Testis (tissue), 2 donors: ENCODE measurements around the gene IFNGR2.

Source experiments
- POLR2A ChIP-seq: fragments of 450-650 bp; IDR thresholded peaks from one replicate; pipeline ENCODE4 v1.6.1; 2017; ENCODE audit warnings: antibody characterized with exemption, mild to moderate bottlenecking, moderate library complexity
- TF ChIP-seq, protein P1 (sequence below), 3 experiments: fragments of 450-650 bp in 2 of 3; fragments of 200-600 bp in 1 of 3; sonication (generic) in 1 of 3; IDR thresholded peaks; one replicate each; pipeline ENCODE4 v1.5.1; 2016 to 2019; ENCODE audit warnings: antibody characterized with exemption in 3 of 3, mild to moderate bottlenecking in 2 of 3, moderate library complexity in 1 of 3

GRCh38 chr21:33403128-33403785 lies at the start of gene IFNGR2:
- TF ChIP-seq, protein P1, sequence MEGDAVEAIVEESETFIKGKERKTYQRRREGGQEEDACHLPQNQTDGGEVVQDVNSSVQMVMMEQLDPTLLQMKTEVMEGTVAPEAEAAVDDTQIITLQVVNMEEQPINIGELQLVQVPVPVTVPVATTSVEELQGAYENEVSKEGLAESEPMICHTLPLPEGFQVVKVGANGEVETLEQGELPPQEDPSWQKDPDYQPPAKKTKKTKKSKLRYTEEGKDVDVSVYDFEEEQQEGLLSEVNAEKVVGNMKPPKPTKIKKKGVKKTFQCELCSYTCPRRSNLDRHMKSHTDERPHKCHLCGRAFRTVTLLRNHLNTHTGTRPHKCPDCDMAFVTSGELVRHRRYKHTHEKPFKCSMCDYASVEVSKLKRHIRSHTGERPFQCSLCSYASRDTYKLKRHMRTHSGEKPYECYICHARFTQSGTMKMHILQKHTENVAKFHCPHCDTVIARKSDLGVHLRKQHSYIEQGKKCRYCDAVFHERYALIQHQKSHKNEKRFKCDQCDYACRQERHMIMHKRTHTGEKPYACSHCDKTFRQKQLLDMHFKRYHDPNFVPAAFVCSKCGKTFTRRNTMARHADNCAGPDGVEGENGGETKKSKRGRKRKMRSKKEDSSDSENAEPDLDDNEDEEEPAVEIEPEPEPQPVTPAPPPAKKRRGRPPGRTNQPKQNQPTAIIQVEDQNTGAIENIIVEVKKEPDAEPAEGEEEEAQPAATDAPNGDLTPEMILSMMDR (IDR thresholded peaks at IDR 0.05), result no peak
- no peak for TF ChIP-seq POLR2A
